GM23338 (cell line): ENCODE data around the gene KRTAP12-2.

Experiments used
- CREB1 ChIP-seq: fragments of 250-450 bp; sonication (Bioruptor Pico); IDR thresholded peaks from 2 replicates; pipeline ENCODE4 v1.5.0; 2020; ENCODE audit warnings: low read depth, mild to moderate bottlenecking, moderate library complexity
- CTCF ChIP-seq, 2 experiments: fragments of 200-600 bp in 1 of 2; sonication (generic) in 1 of 2; conservative IDR thresholded peaks; 2 replicates each; pipeline versions ENCODE4 v1.5.1 to v1.6.1; 2016 to 2017; ENCODE audit warnings: antibody characterized with exemption in 2 of 2, low read depth in 2 of 2, mild to moderate bottlenecking in 2 of 2, moderate library complexity in 1 of 2
- ETS1 ChIP-seq: IDR thresholded peaks from 2 replicates; pipeline ENCODE4 v1.6.1; 2016; ENCODE audit warnings: antibody characterized with exemption
- EZH2 ChIP-seq: fragments of 200-600 bp; sonication (generic); IDR thresholded peaks from one replicate; pipeline ENCODE4 v1.8.0; 2017; ENCODE audit warnings: antibody characterized with exemption, mild to moderate bottlenecking, low read depth; ENCODE audit not compliant: unreplicated experiment
- EZH2phosphoT487 ChIP-seq: fragments of 200-600 bp; sonication (generic); IDR thresholded peaks from one replicate; pipeline ENCODE4 v1.8.1; 2018; ENCODE audit warnings: antibody characterized with exemption; ENCODE audit not compliant: unreplicated experiment
- JUNB ChIP-seq: IDR thresholded peaks from one replicate; pipeline ENCODE4 v1.6.1; 2016; ENCODE audit warnings: antibody characterized with exemption; ENCODE audit not compliant: unreplicated experiment
- NANOG ChIP-seq: IDR thresholded peaks from 2 replicates; pipeline ENCODE4 v1.6.1; 2016; ENCODE audit warnings: antibody characterized with exemption, borderline replicate concordance
- POLR2AphosphoS5 ChIP-seq: IDR thresholded peaks from 2 replicates; pipeline ENCODE4 v1.6.1; 2016; ENCODE audit warnings: antibody characterized with exemption, low read depth
- STAT1 ChIP-seq: IDR thresholded peaks from one replicate; pipeline ENCODE4 v1.6.1; 2016; ENCODE audit warnings: antibody characterized with exemption; ENCODE audit not compliant: unreplicated experiment
- ZNF114 ChIP-seq: fragments of 250-450 bp; sonication (Bioruptor Pico); IDR thresholded peaks from 2 replicates; pipeline ENCODE4 v1.5.0; 2020; ENCODE audit warnings: mild to moderate bottlenecking, moderate library complexity
- ZNF331 ChIP-seq: fragments of 250-450 bp; sonication (Bioruptor Pico); IDR thresholded peaks from 2 replicates; pipeline ENCODE4 v1.5.0; 2020; ENCODE audit warnings: low read depth, mild to moderate bottlenecking, moderate library complexity
- TF ChIP-seq, protein P1 (sequence below): IDR thresholded peaks from one replicate; pipeline ENCODE4 v1.6.1; 2018; ENCODE audit warnings: antibody characterized with exemption; ENCODE audit not compliant: unreplicated experiment

GRCh38 chr21:44658913-44659595 is 7.7 kb downstream of the KRTAP12-2 start:
- TF ChIP-seq CTCF (conservative IDR thresholded peaks at IDR 0.05; ENCODE audit: low read depth in 2 of 2) (no peak), POLR2AphosphoS5 (no peak), EZH2 (no peak), EZH2phosphoT487 (no peak), JUNB (no peak), ETS1 (no peak), ZNF114 (CRISPR knock-in tag) (no peak), NANOG (no peak), CREB1 (CRISPR knock-in tag) (no peak), STAT1 (no peak), ZNF331 (CRISPR knock-in tag) (no peak)
- TF ChIP-seq, protein P1, sequence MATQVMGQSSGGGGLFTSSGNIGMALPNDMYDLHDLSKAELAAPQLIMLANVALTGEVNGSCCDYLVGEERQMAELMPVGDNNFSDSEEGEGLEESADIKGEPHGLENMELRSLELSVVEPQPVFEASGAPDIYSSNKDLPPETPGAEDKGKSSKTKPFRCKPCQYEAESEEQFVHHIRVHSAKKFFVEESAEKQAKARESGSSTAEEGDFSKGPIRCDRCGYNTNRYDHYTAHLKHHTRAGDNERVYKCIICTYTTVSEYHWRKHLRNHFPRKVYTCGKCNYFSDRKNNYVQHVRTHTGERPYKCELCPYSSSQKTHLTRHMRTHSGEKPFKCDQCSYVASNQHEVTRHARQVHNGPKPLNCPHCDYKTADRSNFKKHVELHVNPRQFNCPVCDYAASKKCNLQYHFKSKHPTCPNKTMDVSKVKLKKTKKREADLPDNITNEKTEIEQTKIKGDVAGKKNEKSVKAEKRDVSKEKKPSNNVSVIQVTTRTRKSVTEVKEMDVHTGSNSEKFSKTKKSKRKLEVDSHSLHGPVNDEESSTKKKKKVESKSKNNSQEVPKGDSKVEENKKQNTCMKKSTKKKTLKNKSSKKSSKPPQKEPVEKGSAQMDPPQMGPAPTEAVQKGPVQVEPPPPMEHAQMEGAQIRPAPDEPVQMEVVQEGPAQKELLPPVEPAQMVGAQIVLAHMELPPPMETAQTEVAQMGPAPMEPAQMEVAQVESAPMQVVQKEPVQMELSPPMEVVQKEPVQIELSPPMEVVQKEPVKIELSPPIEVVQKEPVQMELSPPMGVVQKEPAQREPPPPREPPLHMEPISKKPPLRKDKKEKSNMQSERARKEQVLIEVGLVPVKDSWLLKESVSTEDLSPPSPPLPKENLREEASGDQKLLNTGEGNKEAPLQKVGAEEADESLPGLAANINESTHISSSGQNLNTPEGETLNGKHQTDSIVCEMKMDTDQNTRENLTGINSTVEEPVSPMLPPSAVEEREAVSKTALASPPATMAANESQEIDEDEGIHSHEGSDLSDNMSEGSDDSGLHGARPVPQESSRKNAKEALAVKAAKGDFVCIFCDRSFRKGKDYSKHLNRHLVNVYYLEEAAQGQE: no peak
